Neutrophil (primary cell): ENCODE results near the gene C3orf52.
A peak's percentile ranks its signal among the peaks of the same experiment; 100 is the strongest.

ENCODE experiments used
- H3K27ac ChIP-seq: fragments of 200-600 bp; sonication (generic); 2 replicates; pipeline ENCODE4 v1.5.1; 2016; ENCODE audit warnings: mild to moderate bottlenecking, moderate library complexity
- H3K27me3 ChIP-seq: fragments of 200-600 bp; sonication (generic); 2 replicates; pipeline ENCODE4 v1.6.0; 2016; ENCODE audit warnings: mild to moderate bottlenecking
- H3K36me3 ChIP-seq: fragments of 200-600 bp; sonication (generic); 2 replicates; pipeline ENCODE4 v1.5.1; 2017
- H3K4me1 ChIP-seq, 2 experiments: fragments of 200-600 bp in 1 of 2; sonication (generic) in 1 of 2; 1 replicate in 1 of 2; 2 replicates in 1 of 2; pipeline versions ENCODE4 v1.5.1 to v1.6.1; 2013 to 2016; ENCODE audit warnings: low read depth in 1 of 2, low read length in 1 of 2, mild to moderate bottlenecking in 1 of 2, moderate library complexity in 1 of 2; ENCODE audit not compliant: control insufficient read depth in 1 of 2, insufficient read depth in 1 of 2
- H3K4me3 ChIP-seq, 2 experiments: fragments of 200-600 bp in 1 of 2; sonication (generic) in 1 of 2; 1 replicate in 1 of 2; 2 replicates in 1 of 2; pipeline ENCODE4 v1.5.1; 2013 to 2016; ENCODE audit warnings: low read depth in 1 of 2, low read length in 1 of 2, mild to moderate bottlenecking in 1 of 2, moderate library complexity in 1 of 2
- H3K9me3 ChIP-seq: fragments of 200-600 bp; sonication (generic); 2 replicates; pipeline ENCODE4 v1.5.1; 2016
- CTCF ChIP-seq: fragments of 200-600 bp; sonication (generic); IDR thresholded peaks from 2 replicates; pipeline ENCODE4 v1.5.1; 2016; ENCODE audit warnings: antibody characterized with exemption

C3orf52 gene

GRCh38 chr3:112083239-112083638, 3.0 kb upstream of the C3orf52 start:
- H3K4me1 ChIP-seq = peaks cover 15 to 19% of the 10 kb centered on the region in 2 experiments
- no peaks in the 10 kb centered on the region for H3K36me3 ChIP-seq
- TF ChIP-seq CTCF = no peak

GRCh38 chr3:112084980-112085705, 1.0 kb upstream of the C3orf52 start:
- Histone ChIP-seq H3K27me3 (peaks cover 81% of the 10 kb centered on the region), H3K4me3 (no peak overlapping the region), H3K27ac (no peak overlapping the region), H3K4me1 (peaks cover 16 to 19% of the 10 kb centered on the region in 2 experiments), H3K9me3 (no peaks in the 10 kb centered on the region), H3K36me3 (no peaks in the 10 kb centered on the region)
- TF ChIP-seq CTCF = no peak

More at GRCh38 chr3:112083239-112083638, 3.0 kb upstream of the C3orf52 start:
- Histone ChIP-seq H3K27ac (no peak overlapping the region), H3K9me3 (no peaks in the 10 kb centered on the region), H3K27me3 (peaks cover 76% of the 10 kb centered on the region), H3K4me3 (no peak overlapping the region)

- H3K9me3 ChIP-seq = no peaks in the 10 kb centered on the region
- H3K4me1 ChIP-seq = peaks cover 22 to 25% of the 10 kb centered on the region in 2 experiments
- TF ChIP-seq CTCF = no peak
- peaks cover 80% of the 10 kb centered on the region for H3K27me3 ChIP-seq
- H3K36me3 ChIP-seq = no peaks in the 10 kb centered on the region
- no peak overlapping the region for H3K27ac ChIP-seq
- H3K4me3 ChIP-seq = peak overlapping the region; percentile 32 to 57
Observed at GRCh38 chr3:112085735-112086075, 484 bp upstream of the C3orf52 start.

GRCh38 chr3:112086875-112087524, 811 bp downstream of the C3orf52 start:
- Histone ChIP-seq H3K4me1 (peaks cover 25 to 31% of the 10 kb centered on the region in 2 experiments), H3K27me3 (peaks cover 93% of the 10 kb centered on the region), H3K27ac (no peak overlapping the region), H3K9me3 (no peaks in the 10 kb centered on the region), H3K36me3 (no peaks in the 10 kb centered on the region), H3K4me3 (peak overlapping the region in 1 of 2 experiments; percentile 57)
- no peak for TF ChIP-seq CTCF

GRCh38 chr3:112087746-112088145, 1.6 kb downstream of the C3orf52 start:
- peaks cover 25 to 31% of the 10 kb centered on the region in 2 experiments for H3K4me1 ChIP-seq
- no peak for TF ChIP-seq CTCF
- H3K27ac ChIP-seq = no peak overlapping the region
- H3K4me3 ChIP-seq = no peak overlapping the region
- H3K36me3 ChIP-seq = no peaks in the 10 kb centered on the region
- H3K9me3 ChIP-seq = no peaks in the 10 kb centered on the region
- H3K27me3 ChIP-seq = peaks cover 96% of the 10 kb centered on the region
